HG02943 (cell line): ENCODE measurements around the gene TLK2.
"Not testable (repeated sequence)": the region's sequence is repeated elsewhere in the genome, so short reads cannot be mapped to it uniquely, and the experiment has no call there.

ENCODE experiments used
- ATAC-seq: cut with Tn5 transposase; IDR thresholded peaks from one replicate; pipeline ENCODE4 v1.9.1; 2021; ENCODE audit warnings: mild to moderate bottlenecking, low read depth, moderate library complexity; ENCODE audit not compliant: unreplicated experiment

TLK2 gene

GRCh38 chr17:62479639-62480258 is 1.1 kb downstream of the TLK2 start:
- not testable (repeated sequence) for ATAC-seq

DNA sequence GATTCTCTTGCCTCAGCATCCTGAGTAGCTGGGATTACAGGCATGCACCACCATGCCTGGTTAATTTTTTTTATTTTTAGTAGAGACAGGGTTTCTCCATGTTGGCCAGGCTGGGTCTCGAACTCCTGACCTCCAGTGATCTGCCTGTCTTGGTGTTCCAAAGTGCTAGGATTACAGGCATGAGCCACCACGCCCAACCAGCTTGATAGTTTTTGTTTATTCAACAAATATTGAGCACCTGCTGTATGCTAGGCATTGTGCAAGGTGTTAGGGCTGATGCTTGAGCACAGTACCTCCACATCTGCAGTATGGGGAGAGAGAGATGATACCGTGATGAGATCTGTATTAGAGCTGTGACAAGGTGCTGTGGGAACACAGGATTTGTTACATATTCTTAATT is 3.9 kb downstream of the TLK2 start:
- not testable (repeated sequence) for ATAC-seq

- not testable (repeated sequence) for ATAC-seq
These were observed 12.4 kb downstream of the TLK2 start for GRCh38 chr17:62490990-62491389.

- not testable (repeated sequence) for ATAC-seq
These were observed 14.5 kb downstream of the TLK2 start for GRCh38 chr17:62493049-62493655.

DNA sequence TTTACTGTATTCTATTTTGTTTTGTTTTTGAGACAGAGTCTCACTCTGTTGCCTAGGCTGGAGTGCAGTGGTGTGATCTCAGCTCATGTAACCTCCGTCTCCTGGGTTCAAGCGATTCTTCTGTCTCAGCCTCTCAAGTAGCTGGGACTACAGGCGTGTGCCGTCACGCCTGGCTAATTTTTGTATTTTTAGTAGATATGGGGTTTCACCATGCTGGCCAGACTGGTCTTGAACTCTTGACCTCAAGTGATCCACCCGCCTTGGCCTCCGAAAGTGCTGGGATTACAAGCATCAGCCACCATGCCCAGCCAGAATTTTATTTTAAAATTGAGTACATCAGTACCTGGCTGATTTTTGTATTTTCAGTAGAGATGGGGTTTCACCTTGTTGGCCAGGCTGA is 15.4 kb downstream of the TLK2 start:
- not testable (repeated sequence) for ATAC-seq

- not testable (repeated sequence) for ATAC-seq
These were observed 17.7 kb downstream of the TLK2 start for GRCh38 chr17:62496344-62496743.

DNA sequence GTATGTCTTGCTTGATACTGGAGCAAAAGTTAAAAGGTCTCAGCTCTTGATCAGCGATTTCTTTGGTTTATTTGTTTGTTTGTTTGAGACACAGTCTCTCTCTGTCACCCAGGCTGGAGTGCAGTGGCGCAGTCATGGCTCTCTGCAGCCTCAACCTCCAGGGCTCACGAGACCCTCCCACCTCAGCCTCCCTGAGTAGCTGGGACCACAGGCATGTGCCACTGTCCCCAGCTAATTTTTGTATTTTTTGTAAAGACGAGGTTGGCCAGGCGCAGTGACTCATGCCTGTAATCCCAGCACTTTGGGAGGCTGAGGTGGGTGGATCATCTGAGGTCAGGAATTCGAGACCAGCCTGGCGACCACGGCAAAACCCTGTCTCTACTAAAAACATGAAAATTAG is 20.2 kb downstream of the TLK2 start:
- ATAC-seq, result not testable (repeated sequence)

GRCh38 chr17:62500463-62500862 is 21.8 kb downstream of the TLK2 start:
- ATAC-seq, result not testable (repeated sequence)

DNA sequence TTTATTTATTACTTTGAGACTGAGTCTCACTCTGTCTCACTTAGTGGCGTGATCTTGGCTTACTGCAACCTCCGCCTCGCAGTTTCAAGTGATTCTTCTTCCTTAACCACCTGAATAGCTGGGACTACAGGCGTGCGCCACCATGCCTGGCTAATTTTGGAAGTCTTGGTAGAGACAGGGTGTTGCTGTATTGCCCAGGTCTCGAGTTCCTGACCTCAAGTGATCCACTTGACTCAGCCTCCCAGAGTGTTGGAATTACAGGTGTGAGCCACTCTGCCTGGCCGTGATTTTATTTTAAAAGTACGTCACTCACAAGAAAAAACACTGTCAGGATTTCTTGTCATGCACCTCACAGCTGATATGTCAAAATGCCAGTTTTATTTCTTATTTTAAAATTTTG is 26.2 kb downstream of the TLK2 start:
- ATAC-seq, result not testable (repeated sequence)

GRCh38 chr17:62507191-62507836 is 28.7 kb downstream of the TLK2 start:
- ATAC-seq, result peak; percentile 82

- not testable (repeated sequence) for ATAC-seq
These were observed 31.7 kb downstream of the TLK2 start for GRCh38 chr17:62510247-62510819.

DNA sequence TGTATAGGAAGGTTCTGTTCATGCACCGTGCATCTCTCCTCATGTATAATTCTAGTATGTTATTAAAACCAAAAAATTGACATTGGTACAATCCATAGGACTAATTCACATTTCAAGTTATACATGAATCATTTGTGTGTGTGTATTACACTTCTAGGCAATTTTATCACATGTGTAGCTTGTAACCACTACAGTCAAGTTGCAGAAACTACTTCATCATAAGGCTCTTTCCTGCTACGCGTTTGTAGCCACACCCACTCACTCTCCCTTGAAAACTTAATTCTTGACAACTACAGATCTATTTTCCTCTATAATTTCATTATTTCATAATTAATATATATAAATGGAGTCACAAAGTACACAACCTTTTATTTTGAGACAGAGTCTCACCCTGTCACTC is 32.4 kb downstream of the TLK2 start:
- ATAC-seq, result not testable (repeated sequence)

DNA sequence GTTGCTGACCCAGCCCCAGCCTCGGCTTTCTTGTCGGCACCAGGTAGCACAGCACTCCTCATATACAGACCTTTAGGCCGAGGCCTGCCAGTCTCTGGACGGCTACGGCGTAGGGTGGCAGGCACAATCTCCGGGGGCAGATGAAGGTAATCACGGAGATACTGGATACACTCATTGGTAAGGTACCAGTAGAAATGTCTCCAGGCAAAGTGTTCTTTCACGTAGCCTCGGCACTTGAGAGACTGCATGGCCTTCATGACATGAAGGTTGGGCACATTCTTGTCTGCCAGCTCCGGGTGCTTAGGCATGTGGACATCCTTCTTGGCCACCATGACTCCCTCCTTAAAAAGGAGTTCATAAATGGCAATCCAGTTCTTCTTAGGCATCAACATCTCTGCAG is 37.8 kb downstream of the TLK2 start:
- not testable (repeated sequence) for ATAC-seq

- ATAC-seq, result not testable (repeated sequence)
These were observed 42.7 kb downstream of the TLK2 start for GRCh38 chr17:62521295-62521694.

GRCh38 chr17:62524077-62524476 is 45.5 kb downstream of the TLK2 start:
- ATAC-seq, result not testable (repeated sequence)

GRCh38 chr17:62525317-62525716 is 46.7 kb downstream of the TLK2 start:
- not testable (repeated sequence) for ATAC-seq

DNA sequence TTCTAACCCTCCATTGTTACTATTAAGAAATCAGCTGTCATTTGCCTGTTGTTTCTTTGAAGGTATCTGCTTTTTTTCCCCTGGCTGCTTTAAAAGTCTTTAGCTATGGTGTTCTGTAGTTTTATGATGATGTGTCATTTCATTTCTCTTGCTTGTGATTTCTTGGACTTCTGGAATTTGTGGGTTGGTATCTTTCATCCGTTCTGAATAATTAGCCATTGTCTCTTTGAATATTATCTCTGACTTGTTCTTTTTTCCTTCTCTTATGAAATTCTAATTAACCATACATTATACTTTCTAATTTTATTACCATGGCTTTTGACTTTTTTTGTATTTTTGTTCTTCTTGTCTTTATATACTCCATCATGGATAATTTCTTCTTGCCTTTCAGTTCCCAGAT is 52.3 kb downstream of the TLK2 start:
- not testable (repeated sequence) for ATAC-seq

DNA sequence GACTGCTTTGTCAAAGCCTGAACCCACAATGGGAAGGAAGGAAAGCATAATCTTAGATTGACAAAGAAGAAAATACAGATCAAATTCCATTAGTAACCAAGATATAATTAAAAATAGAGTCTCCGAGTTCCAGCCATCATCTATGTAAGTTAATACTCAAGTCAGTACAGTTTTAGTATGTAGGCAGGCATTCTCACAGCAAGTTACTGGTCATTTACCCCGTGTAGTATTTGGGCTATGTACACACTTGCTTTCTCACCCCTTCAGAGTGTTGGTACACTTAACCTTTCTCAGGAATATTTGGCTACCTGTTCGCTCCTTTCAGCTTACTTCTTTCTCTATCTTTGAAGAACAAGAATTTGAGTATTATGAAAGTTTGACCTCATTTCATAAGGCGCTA is 57.9 kb downstream of the TLK2 start:
- not testable (repeated sequence) for ATAC-seq

- not testable (repeated sequence) for ATAC-seq
These were observed 62.4 kb downstream of the TLK2 start for GRCh38 chr17:62541073-62541472.

- not testable (repeated sequence) for ATAC-seq
These were observed 64.7 kb downstream of the TLK2 start for GRCh38 chr17:62543278-62543775.

DNA sequence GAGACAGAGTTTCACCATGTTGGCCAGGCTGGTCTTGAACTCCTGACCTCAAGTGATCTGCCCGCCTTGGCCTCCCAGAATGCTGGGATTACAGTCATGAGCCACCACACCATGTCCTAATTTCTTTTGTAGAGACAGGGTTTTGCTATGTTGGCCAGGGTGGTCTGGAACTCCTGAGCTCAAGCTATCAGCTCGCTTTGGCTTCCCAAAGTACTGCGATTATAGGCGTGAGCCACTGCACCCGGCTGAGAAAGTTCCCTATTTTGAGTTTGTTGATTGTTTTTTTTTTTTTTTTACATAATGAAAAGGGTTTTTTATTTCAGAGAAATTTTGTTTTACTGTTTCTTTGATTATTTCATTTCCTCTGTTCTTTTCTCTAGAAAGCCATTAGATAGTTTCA is 67.4 kb downstream of the TLK2 start:
- ATAC-seq, result not testable (repeated sequence)
